GM23248 (cell line): ENCODE results near the gene CACNG4.

ENCODE experiments used
- EZH2 ChIP-seq: fragments of 200-600 bp; sonication (generic); IDR thresholded peaks from 2 replicates; pipeline ENCODE4 v1.6.1; 2018; ENCODE audit warnings: antibody characterized with exemption, mild to moderate bottlenecking; ENCODE audit not compliant: insufficient read depth, poor library complexity, severe bottlenecking
- EZH2phosphoT487 ChIP-seq: fragments of 200-600 bp; sonication (generic); IDR thresholded peaks from 2 replicates; pipeline ENCODE4 v1.6.1; 2018; ENCODE audit warnings: antibody characterized with exemption, moderate library complexity, mild to moderate bottlenecking, low read depth; ENCODE audit not compliant: insufficient read depth

DNA sequence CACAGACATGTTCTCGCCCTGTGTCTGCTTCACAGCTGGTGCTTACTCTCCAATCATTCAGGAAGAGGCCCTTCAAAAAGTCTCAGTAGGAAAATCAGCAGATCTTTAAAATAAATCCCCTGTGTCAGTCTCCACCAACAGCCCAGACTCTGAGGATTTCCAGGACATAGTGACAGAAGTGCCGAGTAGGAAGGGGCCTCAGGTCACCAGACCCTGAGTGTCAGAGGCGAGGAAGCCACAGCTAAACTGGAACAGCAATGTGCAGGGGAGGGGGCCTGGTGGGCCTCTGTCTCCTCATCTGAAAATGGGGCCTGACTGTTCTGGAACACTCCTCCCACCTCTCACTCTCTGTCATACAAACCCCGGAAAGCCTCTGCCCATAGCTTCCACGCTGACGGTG lies 6.3 kb downstream of the CACNG4 start:
- TF ChIP-seq EZH2phosphoT487: no peak
- no peak for TF ChIP-seq EZH2
